Urinary bladder (tissue), 4 donors: Measurements from ENCODE around the gene HOXC5. TPM values are rescaled to one million over a fixed set of nuclear protein-coding genes. Genes with fewer than 3 reads are reported as not detected.

ENCODE experiments used
- DNase-seq: peaks from one replicate; pipeline ENCODE4 v3.0.0-alpha.2; 2015; ENCODE audit errors: extremely low spot score
- H3K27ac ChIP-seq: one replicate; pipeline ENCODE4 v1.5.1; 2013; ENCODE audit warnings: low read depth, mild to moderate bottlenecking, moderate library complexity
- H3K36me3 ChIP-seq: one replicate; pipeline ENCODE4 v1.6.1; 2013; ENCODE audit warnings: mild to moderate bottlenecking, moderate library complexity; ENCODE audit not compliant: insufficient read depth
- H3K4me1 ChIP-seq: one replicate; pipeline ENCODE4 v1.6.1; 2013; ENCODE audit warnings: mild to moderate bottlenecking, moderate library complexity; ENCODE audit not compliant: insufficient read depth
- H3K4me3 ChIP-seq: one replicate; pipeline ENCODE4 v1.5.1; 2013; ENCODE audit warnings: low read depth, low read length
- WGBS: extraction: QIAGEN DNeasy Blood & Tissue Kit; methylation state at CpG from one replicate; pipeline ENCODE4 v1.1.7; 2013; 5-methylcytosine and 5-hydroxymethylcytosine counted together
- polyA plus RNA-seq: library from polyadenylated mRNA; stranded (reverse); fragments of 200-250 nt; gene quantifications from one replicate; pipeline ENCODE4 v1.2.3, GENCODE V29; 2013
- total RNA-seq: library from RNA; depleted of rRNA; stranded (reverse); fragments of >200 nt; gene quantifications from one replicate; pipeline ENCODE4 v1.2.3, GENCODE V29; 2014
- donor health status: healthy with polysubstance abuse.
- donor health status: healthy.

HOXC5 gene
- total and polyA plus RNA-seq, 2 donors = 0.11 to 0.42 TPM

DNA sequence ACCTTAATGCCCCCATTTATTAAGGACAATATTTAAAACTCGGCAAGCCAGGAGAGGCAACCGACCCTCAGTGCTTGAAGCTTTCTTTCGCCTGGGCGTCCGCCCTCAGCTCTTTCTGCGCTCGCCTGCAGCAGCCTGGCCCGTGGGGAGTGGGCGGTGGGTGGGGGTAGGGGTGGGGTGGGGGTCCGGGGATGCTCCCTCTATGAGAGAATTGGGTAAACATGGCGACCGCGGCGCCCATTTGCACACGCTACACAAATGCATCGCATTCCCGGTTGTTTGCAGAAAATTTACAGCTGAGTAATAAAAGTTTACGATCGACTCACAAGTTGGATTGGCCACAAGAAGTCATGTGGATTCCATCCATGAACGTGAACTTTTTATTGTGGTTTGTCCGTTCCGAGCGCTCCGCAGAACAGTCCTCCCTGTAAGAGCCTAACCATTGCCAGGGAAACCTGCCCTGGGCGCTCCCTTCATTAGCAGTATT lies 16.3 kb upstream of the HOXC5 start:
- 3% methylated on average over 25 of the region's 25 CpGs for WGBS
- Histone ChIP-seq H3K4me1 (no peaks in the 10 kb centered on the region), H3K27ac (no peak overlapping the region)

DNA sequence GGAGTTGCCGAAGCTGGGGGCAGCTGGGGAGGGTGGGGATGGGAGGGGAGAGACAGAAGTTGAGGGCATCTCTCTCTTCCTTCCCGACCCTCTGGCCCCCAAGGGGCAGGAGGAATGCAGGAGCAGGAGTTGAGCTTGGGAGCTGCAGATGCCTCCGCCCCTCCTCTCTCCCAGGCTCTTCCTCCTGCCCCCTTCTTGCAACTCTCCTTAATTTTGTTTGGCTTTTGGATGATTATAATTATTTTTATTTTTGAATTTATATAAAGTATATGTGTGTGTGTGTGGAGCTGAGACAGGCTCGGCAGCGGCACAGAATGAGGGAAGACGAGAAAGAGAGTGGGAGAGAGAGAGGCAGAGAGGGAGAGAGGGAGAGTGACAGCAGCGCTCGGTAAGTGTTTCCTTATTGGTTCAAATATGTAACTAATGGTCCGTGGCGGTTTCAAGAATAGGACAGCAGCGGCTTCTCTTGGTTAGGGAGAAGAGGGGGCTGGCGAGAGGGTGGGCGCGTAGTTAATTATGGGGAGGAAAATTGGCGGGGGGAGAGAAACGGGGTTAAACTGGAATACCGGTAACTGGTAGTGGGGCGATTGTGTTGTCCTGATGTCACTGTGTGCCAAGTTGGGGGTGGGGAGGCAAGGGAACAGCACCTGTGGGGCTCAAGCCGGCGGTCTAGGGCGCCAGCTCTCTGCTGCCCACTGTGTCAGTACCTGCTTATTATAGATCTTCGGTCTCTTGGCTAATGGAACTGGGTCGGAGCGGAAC lies 15.6 kb upstream of the HOXC5 start:
- Histone ChIP-seq H3K4me3 (peak overlapping the region; percentile 38), H3K4me1 (no peaks in the 10 kb centered on the region), H3K36me3 (no peaks in the 10 kb centered on the region), H3K27ac (no peak overlapping the region)
- no peak for DNase-seq
- WGBS = 4% methylated on average over 24 of the region's 24 CpGs

More for the DNA sequence above, 16.3 kb upstream of the HOXC5 start:
- DNase-seq = peak; percentile 68
- Histone ChIP-seq H3K36me3 (no peaks in the 10 kb centered on the region), H3K4me3 (no peak overlapping the region)

DNA sequence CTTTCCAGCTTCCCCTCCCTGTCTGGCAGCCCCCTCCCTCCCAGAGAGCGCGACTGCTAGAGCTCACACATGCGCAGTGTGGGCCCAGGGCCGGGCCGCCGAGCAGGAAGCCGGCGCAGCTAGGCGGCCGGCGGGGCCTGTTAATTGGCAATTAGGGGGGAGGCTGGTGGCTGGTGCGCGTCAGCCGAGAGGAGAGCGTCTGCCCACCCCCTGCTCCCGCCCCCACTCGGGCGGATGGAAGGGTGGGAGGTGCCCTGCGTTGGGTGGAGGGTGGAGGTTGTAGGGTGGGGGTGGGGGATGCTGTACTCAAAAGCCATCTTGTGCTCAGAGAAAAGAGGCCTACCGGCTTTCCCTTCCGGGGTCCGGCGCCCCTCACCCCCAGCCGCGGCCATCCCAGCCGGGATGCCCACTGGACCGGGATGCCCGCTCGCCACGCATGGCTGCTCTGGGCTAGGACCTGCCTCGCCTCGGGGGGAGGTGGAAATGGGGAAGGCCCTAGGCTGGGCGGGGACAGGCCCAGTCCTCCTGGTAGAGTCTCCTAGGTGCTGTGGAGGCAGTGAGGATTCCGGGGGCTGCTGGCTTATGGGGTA lies 14.9 kb upstream of the HOXC5 start:
- no peaks in the 10 kb centered on the region for H3K4me1 ChIP-seq
- H3K36me3 ChIP-seq = no peaks in the 10 kb centered on the region
- 4% methylated on average over 34 of the region's 34 CpGs for WGBS
- no peak overlapping the region for H3K27ac ChIP-seq
- H3K4me3 ChIP-seq = peak overlapping the region; percentile 38
- peak; percentile 47 for DNase-seq

DNA sequence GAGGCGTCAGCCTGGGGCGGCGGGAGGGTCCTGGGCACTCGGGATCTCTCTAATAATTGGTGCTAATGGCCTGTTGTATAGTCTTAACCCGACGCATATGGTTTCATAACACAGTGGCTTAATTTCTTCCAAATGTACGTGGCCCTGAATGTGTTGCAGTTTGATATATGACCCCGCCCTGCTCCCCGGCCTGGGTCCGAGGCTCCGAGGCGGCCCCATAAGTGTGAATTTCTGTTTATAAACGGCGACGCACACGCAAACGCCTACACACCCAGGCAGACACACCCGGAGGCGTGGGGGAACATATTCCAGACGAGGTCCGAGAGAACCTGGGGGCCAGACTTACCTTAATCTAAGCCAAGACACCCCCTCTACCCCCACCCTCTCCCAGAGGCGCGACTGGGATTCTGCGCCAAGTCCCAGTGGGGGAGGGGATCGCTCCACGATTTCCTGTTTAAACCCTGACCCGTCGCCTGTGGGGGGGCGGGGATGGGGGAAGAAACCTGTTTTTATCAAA lies 14.3 kb upstream of the HOXC5 start:
- Histone ChIP-seq H3K27ac (no peak overlapping the region), H3K4me3 (no peak overlapping the region), H3K4me1 (no peaks in the 10 kb centered on the region), H3K36me3 (no peaks in the 10 kb centered on the region)
- no peak for DNase-seq
- WGBS = 34% methylated on average over 29 of the region's 29 CpGs

DNA sequence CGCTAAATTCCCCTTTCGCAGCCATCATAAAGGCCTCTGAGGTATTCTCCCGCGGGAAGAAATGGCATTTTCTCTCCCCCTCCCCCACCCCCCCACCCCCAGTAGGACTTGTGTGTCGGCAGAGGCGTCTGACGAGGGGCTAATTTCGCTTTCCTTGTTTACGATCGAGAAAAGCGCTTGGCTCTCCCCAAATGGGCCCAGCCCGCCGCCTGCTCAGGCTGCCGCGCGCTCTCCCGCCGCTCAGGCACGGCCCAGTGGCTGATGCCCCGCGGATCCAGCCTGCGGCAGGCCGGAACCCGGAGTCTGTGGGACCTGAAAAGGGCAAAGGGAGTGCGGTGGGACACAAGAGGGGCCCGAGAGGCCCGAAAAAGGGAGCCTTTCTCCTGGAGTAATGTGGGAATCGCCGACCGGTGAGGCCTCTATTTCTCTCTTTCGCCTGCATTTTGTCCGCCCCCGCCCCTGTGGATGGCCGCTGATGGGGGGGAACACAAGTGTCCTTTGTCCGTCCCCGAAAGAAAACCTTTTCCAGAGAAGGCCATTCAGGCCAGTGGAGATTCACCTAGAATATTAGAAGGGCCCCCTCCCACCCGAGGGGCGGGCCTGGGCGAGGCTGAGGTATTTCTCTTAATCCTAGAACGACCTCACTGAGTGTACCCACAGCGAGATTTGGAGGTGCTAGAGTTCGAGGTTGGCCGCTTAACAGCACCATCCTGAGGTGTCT lies 13.6 kb upstream of the HOXC5 start:
- no peak for DNase-seq
- Histone ChIP-seq H3K36me3 (no peaks in the 10 kb centered on the region), H3K4me3 (no peak overlapping the region), H3K4me1 (no peaks in the 10 kb centered on the region), H3K27ac (no peak overlapping the region)
- 35% methylated on average over 43 of the region's 43 CpGs for WGBS

DNA sequence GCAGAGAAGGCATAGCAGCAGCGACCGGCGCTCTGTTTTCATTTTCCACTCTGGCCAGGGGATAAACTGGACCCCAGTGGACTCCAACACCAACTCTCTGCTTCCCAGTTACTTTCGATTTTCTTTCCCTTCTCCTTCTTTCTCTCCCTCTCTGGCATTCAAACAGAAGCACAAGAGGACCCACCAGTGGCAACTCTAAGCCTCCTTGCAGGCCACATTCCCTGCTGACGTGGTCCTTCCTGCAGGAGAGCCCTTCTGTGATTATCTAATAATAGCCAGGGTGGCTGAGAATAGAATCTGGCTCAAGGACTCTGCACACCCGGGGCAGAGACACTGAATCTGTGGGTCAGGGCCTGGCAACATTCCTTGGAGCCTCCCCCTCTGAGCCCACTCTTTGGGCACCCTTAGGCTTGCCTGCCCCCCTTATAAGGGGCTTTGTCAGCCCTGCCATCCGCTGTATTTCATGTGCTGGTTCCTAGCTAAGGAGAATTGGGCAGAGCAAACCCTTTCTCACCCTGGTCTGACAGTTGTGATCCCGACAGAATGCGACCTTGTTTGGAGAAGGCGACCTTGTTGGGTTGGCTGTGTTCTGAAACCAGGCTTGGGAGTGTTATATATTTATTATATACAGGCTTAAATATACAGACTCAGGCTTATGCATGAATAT lies 12.8 kb upstream of the HOXC5 start:
- Histone ChIP-seq H3K4me1 (no peaks in the 10 kb centered on the region), H3K36me3 (no peaks in the 10 kb centered on the region), H3K27ac (no peak overlapping the region), H3K4me3 (no peak overlapping the region)
- WGBS = 40% methylated on average over 10 of the region's 10 CpGs
- no peak for DNase-seq

DNA sequence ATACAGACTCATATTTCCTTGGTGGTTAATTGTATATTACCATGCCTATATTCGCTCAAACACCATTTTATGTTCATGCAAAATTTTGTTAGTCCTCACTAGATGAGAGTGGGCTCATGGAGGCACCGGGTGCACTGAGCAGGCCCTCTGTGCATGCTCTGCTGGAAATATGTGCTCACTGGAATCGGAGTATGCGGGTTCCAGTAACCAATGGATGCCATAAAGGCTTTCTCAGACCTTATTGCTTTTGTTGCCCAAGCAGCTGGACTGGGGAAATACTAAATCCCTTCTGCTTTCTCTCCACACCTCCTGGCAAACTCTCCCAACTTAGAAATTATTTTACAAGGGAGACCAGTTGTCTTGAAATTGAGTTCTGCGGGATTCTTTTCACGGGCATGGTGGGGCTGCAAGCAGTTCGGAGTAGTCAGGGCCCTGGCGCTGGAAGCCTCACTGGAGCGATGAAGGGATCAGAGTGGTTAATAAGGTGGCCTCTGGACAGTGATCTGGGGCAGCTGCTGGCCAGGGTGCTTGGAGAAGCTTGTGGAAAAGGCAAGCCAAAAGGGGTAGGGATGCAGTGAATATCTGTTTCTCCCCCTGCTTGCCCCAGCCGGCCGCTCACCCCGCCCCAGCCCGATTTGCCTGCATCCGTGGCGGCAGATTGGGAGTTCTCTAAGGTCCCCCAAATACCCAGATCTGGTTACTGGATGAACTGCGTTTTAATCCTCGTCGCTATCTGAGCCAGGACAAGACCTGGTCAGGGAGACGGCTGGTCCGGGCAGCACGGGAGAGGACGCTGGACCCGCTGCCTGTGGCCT lies 12.1 kb upstream of the HOXC5 start:
- Histone ChIP-seq H3K27ac (no peak overlapping the region), H3K4me1 (no peaks in the 10 kb centered on the region)

DNA sequence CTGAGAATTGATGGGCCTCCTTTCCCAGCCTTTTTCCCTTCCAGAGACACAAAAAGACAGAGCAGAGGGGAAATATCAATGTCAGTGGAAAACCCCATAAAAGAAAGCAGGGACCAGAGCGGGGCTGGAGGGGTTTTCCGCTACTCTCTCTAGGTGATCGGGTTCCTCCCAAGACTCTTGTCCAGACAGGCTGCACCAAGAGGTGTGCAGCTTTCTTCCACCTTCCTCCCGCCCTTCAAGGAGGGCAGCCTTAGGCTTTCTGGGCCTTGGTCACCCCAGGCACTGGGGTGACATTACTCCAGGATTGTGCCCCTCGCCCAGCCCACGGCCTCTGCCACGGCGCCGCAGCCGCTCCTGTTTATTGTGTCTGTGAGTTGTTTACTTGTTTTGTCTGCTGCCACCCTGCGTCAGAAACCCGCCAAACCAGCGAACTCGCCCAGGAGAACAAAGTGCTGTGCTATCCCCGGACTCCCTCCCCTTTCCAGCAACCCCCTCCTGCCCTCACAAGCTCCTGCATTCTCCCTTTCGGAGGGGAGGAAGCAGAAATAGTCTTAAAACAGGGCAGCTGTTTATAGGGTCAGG lies 11.3 kb upstream of the HOXC5 start:
- Histone ChIP-seq H3K27ac (no peak overlapping the region), H3K36me3 (no peaks in the 10 kb centered on the region), H3K4me3 (no peak overlapping the region), H3K4me1 (no peaks in the 10 kb centered on the region)
- WGBS = 26% methylated on average over 16 of the region's 16 CpGs
- DNase-seq = no peak

More for the DNA sequence above, 12.1 kb upstream of the HOXC5 start:
- no peak overlapping the region for H3K4me3 ChIP-seq
- H3K36me3 ChIP-seq = no peaks in the 10 kb centered on the region
- no peak for DNase-seq
- 48% methylated on average over 23 of the region's 23 CpGs for WGBS

DNA sequence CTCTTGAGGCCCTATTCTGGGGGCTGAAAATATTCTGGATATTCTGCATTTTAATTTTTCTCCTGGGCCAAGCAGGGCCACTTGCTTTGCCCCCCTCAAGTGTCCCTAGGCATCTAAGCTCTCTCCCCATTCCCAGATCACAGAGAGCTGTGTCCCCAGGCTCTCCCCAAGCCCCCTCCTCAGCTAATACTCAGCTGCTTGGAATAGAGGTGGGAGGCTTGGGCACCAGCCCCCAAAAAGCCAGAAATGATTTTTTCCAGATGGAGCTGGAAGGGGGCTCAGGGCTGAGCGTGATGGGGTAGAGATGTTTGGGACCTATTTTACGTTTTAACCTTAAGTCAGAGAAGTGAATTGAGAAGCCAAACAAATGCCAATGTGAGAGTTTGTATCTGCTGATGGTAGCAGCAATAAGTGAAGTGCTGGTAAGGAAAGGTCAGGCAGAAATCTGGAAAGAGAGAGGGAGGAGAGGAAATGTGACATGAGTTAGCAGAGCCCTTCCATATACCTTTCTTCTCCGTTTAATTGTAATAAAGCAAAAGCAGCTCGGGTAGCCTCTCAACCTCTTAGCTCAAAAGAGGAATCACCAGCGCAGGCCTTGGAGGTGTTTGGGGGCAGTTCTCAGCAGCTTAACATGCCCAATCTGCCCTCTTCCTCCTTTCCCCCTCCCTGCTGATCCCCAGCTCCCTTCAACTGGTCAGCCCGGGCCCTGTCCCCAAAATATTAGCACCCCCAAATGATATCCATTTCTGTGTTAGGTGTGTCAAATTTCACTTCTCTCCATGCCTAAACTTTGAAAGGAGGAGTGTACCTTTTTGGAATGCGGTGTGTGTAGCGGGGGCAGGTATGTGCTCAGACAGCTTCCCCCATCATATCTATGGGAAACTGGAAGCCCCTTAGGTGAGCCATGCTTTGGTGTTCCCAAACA lies 9.6 kb upstream of the HOXC5 start:
- H3K4me1 ChIP-seq = no peaks in the 10 kb centered on the region
- H3K4me3 ChIP-seq = no peak overlapping the region
- no peak for DNase-seq
- H3K27ac ChIP-seq = no peak overlapping the region
- H3K36me3 ChIP-seq = no peaks in the 10 kb centered on the region
- 41% methylated on average over 8 of the region's 8 CpGs for WGBS

DNA sequence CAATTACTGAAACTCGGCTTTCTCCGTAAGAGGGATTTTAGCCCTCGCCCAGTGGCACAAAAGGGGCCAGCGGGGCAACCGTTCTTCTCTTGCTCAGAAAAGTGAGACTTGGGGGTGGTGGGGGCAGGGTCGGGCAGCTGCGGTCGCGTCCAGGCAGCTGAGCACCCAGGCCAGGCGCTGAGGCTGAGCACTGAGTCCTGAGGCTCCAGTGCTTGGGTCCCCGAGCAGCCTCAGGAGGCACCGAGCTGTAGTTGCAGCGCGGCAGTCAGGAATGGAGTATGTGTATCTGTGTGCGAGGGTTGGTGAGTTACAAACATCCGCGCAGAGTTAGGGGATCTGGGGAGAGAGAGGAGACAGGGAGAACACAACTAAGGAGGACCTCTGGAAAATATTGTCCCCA lies 8.7 kb upstream of the HOXC5 start:
- no peaks in the 10 kb centered on the region for H3K4me1 ChIP-seq
- 21% methylated on average over 17 of the region's 17 CpGs for WGBS
- H3K36me3 ChIP-seq = no peaks in the 10 kb centered on the region
- H3K4me3 ChIP-seq = no peak overlapping the region
- H3K27ac ChIP-seq = no peak overlapping the region
- no peak for DNase-seq

DNA sequence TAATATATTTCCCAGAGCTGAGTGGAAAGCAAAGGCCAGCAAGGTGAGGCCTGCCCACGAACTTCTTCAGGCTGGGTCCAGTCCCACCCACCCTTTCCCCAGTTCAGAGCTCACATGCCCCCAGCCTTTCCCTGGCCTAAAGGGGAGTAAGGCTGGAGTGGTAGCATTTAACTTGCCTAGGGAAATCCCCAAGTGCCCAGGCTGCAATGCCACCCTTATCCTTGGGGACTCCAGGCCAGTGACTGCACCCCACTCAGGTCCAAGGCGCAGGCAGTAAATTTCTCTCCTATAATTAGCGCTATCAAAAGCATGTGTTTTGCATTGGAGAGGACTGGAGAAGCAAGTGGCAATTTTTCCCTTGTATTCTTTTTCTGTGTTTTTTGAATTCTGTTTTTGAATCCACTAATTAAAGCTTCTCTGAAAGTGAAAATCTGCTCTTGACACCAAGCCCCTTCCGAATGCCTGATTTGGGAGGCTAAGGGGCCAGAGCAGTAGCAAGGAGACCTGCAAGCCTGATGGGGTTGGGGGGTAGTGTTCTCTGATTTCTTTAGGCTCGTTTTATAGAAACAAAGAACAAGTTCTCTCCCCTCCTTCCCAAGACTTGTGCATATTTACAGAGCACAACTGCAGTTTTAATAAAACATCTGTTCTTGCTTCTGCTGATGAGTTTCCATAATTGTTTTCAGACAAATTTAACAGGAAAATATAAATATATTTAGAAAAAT lies 8.1 kb upstream of the HOXC5 start:
- no peak overlapping the region for H3K4me3 ChIP-seq
- no peaks in the 10 kb centered on the region for H3K36me3 ChIP-seq
- H3K4me1 ChIP-seq = no peaks in the 10 kb centered on the region
- no peak overlapping the region for H3K27ac ChIP-seq
- WGBS = 36% methylated on average over 5 of the region's 5 CpGs
- no peak for DNase-seq
